Epidermal melanocyte (primary cell): ENCODE data around the gene RNF14.
"Not testable (repeated sequence)": the region's sequence is repeated elsewhere in the genome, so short reads cannot be mapped to it uniquely, and the experiment has no call there.

Source experiments
- DNase-seq: peaks from one replicate; pipeline ENCODE4 v3.0.0; 2011; ENCODE audit warnings: low spot score; ENCODE audit not compliant: insufficient read length

Gene RNF14

GRCh38 chr5:142013734-142014521, 45.0 kb downstream of the RNF14 start:
- no peak for DNase-seq

- no peak for DNase-seq
Observed at GRCh38 chr5:142014911-142015584, 46.1 kb downstream of the RNF14 start.

DNA sequence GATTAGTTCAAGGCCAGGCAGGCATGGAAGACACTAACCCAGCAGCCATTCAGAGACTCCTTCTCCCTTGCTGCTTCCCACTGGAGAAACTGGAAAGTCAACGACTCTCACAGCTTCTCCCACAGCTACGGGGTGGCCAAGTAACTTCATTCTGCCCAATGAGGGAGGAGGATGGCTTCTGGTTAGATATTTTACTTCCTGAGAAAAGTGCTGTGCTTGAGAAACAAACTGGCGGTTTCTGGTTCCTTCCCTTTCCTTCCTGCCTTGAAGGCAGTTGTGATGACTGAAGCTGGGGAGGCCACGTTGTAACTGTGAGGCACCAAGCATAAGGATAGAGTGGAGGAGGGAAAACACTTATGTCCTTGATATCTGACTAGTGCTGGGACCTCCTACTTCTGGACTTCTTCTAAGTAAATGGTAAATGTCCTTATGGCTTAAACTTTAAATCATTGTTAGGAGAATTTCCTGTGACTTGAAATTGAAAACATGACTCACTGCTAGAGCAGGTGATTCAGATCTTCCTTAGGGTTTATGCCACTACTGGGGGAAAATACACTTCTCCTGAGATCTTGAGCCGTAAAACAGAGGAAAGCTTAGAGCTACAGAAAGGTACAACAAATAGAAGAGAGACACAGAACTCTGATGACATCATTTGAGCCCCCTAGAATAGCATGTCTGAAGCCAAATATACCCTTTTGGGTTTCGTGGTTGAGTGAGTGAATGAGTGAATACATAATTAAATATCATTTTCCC, 47.1 kb downstream of the RNF14 start:
- DNase-seq = no peak

DNA sequence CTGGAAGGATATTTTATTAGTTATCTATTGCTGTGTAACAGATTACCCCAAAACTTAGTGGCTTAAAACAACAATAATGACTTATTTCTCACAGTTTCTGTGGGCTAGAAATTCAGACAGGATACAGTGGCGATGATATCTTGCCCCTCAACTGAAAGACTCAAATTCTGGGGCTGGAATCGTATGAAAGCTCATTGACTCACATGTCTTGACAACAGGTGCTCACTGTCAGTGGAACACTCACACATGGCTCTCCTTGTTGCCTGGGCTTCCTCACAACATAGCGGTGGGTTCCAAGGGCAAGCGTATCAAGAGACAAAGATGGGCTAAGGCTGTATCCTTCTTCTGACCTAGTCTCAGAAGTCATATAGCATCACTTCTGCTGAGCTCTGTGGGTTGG, 47.7 kb downstream of the RNF14 start:
- DNase-seq = no peak

- no peak for DNase-seq
Observed at GRCh38 chr5:142017832-142018427, 49.0 kb downstream of the RNF14 start.

DNA sequence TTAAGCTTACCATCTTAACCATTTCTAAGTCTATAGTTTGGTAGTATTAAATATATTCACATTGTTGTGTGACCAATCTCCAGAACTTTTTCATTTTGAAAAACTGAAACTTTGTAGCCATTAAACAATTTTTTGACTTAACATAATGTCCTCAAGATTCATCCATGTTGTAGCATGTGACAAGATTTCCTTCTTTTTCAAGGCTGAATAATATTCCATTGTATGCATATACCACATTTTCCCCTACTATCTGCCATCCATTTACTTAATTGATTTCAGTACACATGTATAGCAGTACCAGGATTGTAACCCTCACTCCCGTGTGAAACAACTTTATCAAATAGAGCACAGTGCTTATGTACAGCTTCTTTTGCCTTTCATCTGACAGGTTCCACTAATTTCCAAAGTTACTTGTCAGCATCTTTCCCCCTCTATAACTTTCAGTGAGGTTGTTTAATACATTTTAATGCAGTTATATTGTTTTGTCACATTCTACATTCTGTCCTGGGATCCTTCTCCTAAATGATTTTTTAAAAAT, 51.3 kb downstream of the RNF14 start:
- no peak for DNase-seq

DNA sequence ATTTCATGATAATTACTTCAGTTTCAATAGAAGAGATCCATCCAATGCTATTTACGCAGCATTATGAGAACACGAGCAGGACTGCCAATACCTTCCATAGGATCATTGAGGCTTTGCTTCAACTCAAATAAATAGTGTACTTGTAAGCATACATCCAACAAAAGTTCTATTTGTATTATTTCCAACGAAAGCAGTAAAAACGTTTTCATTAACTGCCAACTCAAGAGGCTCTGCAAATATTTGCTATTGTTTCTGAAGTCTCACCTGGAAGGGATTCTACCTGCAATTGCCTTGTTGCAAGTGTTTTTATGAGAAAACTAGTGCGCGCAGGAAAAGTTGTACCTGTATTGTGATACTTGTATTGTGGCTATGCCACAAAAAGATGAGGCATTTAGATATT, 54.9 kb downstream of the RNF14 start:
- no peak for DNase-seq

- DNase-seq = peak; percentile 97
Observed at GRCh38 chr5:142024771-142025304, 55.9 kb downstream of the RNF14 start.

DNA sequence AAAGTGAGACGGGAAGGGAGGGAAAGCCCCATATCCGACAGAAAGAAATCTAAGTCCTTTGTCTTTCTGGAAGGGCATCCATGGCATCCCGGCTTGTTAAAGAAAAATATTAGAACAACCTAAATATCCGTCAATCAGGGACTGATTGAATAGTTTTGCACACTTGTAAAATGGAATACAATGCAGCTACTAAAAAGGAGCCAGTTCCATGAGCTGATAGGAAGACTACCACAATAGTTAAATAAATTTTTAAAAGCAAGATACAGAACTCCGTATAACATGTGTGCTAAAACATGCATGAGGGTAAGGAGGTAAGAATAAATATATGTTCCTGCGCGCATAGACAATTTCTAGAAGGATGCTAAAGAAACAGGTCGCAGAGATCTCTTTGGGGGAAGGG, 56.7 kb downstream of the RNF14 start:
- DNase-seq = no peak

DNA sequence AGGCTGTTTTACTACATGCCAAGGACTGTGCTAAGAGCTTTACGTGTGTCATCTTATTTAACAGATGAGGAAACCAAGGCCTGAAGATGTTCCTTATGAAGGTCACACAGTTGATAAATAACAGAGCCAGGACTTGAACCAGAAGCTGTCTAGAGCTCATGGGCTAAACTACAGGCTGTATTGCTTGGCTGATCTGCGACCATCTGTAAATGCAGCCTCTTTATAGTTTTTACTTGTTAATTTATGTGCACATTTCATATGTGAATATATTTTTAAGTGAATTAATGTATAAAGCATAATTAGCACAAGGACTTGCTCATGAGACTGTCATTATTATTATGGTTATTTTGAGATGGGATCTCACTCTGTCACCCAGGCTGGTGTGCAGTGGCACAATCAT, 63.2 kb downstream of the RNF14 start:
- DNase-seq = no peak

- DNase-seq = no peak
Observed at GRCh38 chr5:142032747-142033631, 64.1 kb downstream of the RNF14 start.

GRCh38 chr5:142033632-142034567, 65.0 kb downstream of the RNF14 start:
- DNase-seq = not testable (repeated sequence)

DNA sequence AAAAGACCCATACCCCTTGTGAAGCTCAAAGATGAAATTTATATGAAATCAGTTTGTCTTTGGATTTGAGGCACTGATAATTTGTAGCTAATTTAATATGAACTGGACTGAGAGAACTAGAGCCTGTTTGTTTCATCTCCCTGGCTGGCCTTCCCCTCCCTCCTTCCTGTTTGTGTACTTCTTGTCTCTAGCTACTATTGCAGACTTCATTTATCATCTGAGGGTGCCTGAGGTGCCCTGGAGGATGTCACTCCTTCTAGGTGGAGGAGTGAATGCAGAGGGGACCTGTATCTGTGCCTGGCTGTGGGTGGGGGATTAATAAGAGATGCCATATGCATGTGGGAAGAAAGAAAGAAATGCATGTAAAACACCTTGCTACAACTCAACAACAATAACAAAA, 66.1 kb downstream of the RNF14 start:
- no peak for DNase-seq

- no peak for DNase-seq
Observed at GRCh38 chr5:142036918-142037317, 68.0 kb downstream of the RNF14 start.

GRCh38 chr5:142037599-142037998, 68.7 kb downstream of the RNF14 start:
- DNase-seq = not testable (repeated sequence)

DNA sequence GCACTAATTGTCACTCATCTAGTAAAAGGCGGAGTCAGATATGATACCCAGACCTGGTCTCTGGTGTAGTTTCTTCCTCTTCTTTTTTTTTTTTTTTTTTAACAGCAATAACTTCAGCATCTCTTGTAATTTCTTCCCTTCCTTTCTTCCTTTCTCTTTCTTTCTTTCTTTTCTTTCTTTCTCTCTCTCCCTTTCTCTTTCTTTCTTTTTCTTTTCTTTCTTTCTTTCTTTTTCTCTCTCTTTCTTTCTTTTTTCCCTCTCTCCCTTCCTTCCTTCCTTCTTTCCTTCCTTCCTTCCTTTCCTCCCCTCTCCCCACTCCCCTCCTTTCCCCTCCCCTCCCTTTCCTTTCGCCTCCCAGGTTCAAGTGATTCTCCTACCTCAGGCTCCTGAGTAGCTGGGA, 69.8 kb downstream of the RNF14 start:
- no peak for DNase-seq
